ENCODE results near the gene LILRA2. TPM values are rescaled to one million over a fixed set of nuclear protein-coding genes. Genes with fewer than 3 reads are reported as not detected.

LILRA2 gene
- total RNA-seq, 1 experiment from 2014 or later = not detected

DNA sequence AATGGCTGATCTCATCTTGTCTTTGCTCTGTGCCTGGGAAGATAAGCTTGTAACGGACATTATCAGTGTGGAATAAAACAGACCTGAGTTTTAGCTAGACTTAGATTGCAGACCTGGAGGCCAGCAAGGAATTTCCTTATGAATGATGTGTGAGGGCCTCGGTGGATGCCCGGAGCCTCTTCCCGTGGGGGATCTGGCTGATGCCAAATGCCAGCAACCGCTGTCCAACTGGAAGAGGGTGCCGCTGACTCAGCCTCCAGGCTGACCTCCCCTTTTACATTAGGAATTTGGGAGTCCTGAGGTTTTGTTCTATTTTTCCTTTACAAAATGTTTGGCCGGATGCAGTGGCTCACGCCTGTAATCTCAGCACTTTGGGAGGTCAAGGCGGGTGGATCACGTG, 19.6 kb upstream of the LILRA2 start:
- no peaks in the 10 kb centered on the region for H3K4me1 Mint-ChIP-seq (ENCODE audit: low read depth, unreplicated experiment)
- H3K27me3 ChIP-seq (replicated peaks; ENCODE audit: control insufficient read depth, insufficient read depth, low read length) = no peaks in the 10 kb centered on the region
- no peaks in the 10 kb centered on the region for H3K9me3 ChIP-seq
- H3K36me3 Mint-ChIP-seq (ENCODE audit: insufficient read depth, unreplicated experiment) = no peaks in the 10 kb centered on the region
- H3K4me3 ChIP-seq (ENCODE audit: low read depth, low read length) = no peak overlapping the region
- POLR2A ChIA-PET = no interaction called here
- H3K27ac Mint-ChIP-seq (ENCODE audit: unreplicated experiment) = no peak overlapping the region
- intact Hi-C loops (cut with micrococcal nuclease; ENCODE audit: unreplicated experiment) = no loop called here
- CTCF ChIA-PET = no interaction called here
- no TSS peak for BruUV-seq (replicated peaks)
- H3K4me1 ChIP-seq = no peaks in the 10 kb centered on the region
- no peaks in the 10 kb centered on the region for H3K36me3 ChIP-seq (ENCODE audit: control insufficient read depth, insufficient read depth, low read length)
- no peak overlapping the region for H3K4me3 Mint-ChIP-seq (ENCODE audit: unreplicated experiment)
- H3K9me3 Mint-ChIP-seq (ENCODE audit: unreplicated experiment) = peaks cover 12% of the 10 kb centered on the region
- DNase-seq = no peak
- TF ChIP-seq, protein P1, sequence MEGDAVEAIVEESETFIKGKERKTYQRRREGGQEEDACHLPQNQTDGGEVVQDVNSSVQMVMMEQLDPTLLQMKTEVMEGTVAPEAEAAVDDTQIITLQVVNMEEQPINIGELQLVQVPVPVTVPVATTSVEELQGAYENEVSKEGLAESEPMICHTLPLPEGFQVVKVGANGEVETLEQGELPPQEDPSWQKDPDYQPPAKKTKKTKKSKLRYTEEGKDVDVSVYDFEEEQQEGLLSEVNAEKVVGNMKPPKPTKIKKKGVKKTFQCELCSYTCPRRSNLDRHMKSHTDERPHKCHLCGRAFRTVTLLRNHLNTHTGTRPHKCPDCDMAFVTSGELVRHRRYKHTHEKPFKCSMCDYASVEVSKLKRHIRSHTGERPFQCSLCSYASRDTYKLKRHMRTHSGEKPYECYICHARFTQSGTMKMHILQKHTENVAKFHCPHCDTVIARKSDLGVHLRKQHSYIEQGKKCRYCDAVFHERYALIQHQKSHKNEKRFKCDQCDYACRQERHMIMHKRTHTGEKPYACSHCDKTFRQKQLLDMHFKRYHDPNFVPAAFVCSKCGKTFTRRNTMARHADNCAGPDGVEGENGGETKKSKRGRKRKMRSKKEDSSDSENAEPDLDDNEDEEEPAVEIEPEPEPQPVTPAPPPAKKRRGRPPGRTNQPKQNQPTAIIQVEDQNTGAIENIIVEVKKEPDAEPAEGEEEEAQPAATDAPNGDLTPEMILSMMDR (IDR thresholded peaks at IDR 0.05; ENCODE audit: insufficient read depth in 1 of 2, low read depth in 1 of 2, low read length in 1 of 2, severe bottlenecking in 1 of 2, unreplicated experiment in 1 of 2) = no peak
- peaks cover 2% of the 10 kb centered on the region for H3K27me3 Mint-ChIP-seq (ENCODE audit: insufficient read depth, unreplicated experiment)

DNA sequence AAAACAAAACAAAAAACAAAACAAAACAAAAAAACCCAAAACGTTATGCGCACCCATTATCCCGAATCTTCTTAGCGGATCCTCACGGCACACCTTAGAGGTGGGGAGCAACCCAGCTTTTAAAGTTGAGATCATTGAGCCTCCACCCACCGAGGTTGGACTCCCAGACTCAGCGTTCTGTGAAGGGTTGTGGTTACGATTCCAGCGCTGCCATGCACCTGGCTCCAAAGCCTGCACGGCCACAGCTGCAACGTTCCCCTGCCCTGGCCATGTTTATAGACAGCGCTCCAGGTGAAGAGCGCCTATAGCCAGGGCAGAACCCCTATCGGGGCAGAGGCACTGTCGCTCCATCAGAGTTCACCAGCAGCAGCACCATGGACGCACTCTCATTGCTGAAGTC, 18.7 kb upstream of the LILRA2 start:
- no peak overlapping the region for H3K4me3 Mint-ChIP-seq (ENCODE audit: unreplicated experiment)
- no peaks in the 10 kb centered on the region for H3K9me3 ChIP-seq
- H3K4me1 Mint-ChIP-seq (ENCODE audit: low read depth, unreplicated experiment) = no peaks in the 10 kb centered on the region
- H3K4me1 ChIP-seq = no peaks in the 10 kb centered on the region
- no peaks in the 10 kb centered on the region for H3K36me3 Mint-ChIP-seq (ENCODE audit: insufficient read depth, unreplicated experiment)
- no TSS peak for BruUV-seq (replicated peaks)
- DNase-seq = no peak
- ChIA-PET POLR2A (no interaction called here), CTCF (no interaction called here)
- no peaks in the 10 kb centered on the region for H3K36me3 ChIP-seq (ENCODE audit: control insufficient read depth, insufficient read depth, low read length)
- H3K27me3 ChIP-seq (replicated peaks; ENCODE audit: control insufficient read depth, insufficient read depth, low read length) = no peaks in the 10 kb centered on the region
- peaks cover 2% of the 10 kb centered on the region for H3K27me3 Mint-ChIP-seq (ENCODE audit: insufficient read depth, unreplicated experiment)
- peaks cover 12% of the 10 kb centered on the region for H3K9me3 Mint-ChIP-seq (ENCODE audit: unreplicated experiment)
- H3K4me3 ChIP-seq (ENCODE audit: low read depth, low read length) = no peak overlapping the region
- intact Hi-C loops (cut with micrococcal nuclease; ENCODE audit: unreplicated experiment) = no loop called here
- TF ChIP-seq, protein P1 (IDR thresholded peaks at IDR 0.05; ENCODE audit: insufficient read depth in 1 of 2, low read depth in 1 of 2, low read length in 1 of 2, severe bottlenecking in 1 of 2, unreplicated experiment in 1 of 2) = no peak
- no peak overlapping the region for H3K27ac Mint-ChIP-seq (ENCODE audit: unreplicated experiment)

DNA sequence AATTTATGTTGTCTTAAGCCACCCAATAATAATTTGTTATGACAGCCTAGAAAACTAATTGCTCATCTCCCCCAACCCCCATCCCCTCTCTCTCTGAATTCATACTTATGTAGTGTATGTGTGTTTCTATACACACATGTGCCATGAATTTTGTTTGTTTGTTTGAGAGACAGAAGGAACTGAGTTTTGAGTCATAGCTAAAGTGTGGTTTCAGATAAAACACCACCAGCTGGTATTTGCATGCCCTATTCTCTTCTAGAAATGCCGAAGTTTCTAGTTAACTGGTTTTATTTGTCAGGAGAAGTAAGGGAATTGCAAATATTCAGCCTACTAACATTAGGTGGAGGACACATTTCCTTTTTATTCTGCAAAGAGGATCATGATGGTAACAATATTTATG, 17.4 kb upstream of the LILRA2 start:
- ChIA-PET POLR2A (no interaction called here), CTCF (no interaction called here)
- peaks cover 12% of the 10 kb centered on the region for H3K9me3 Mint-ChIP-seq (ENCODE audit: unreplicated experiment)
- H3K4me3 Mint-ChIP-seq (ENCODE audit: unreplicated experiment) = no peak overlapping the region
- no peaks in the 10 kb centered on the region for H3K4me1 Mint-ChIP-seq (ENCODE audit: low read depth, unreplicated experiment)
- H3K36me3 Mint-ChIP-seq (ENCODE audit: insufficient read depth, unreplicated experiment) = no peaks in the 10 kb centered on the region
- no peaks in the 10 kb centered on the region for H3K4me1 ChIP-seq
- no peak overlapping the region for H3K4me3 ChIP-seq (ENCODE audit: low read depth, low read length)
- H3K27ac Mint-ChIP-seq (ENCODE audit: unreplicated experiment) = no peak overlapping the region
- H3K9me3 ChIP-seq = no peaks in the 10 kb centered on the region
- no peaks in the 10 kb centered on the region for H3K27me3 ChIP-seq (replicated peaks; ENCODE audit: control insufficient read depth, insufficient read depth, low read length)
- BruUV-seq (replicated peaks) = no TSS peak
- DNase-seq = no peak
- no peaks in the 10 kb centered on the region for H3K36me3 ChIP-seq (ENCODE audit: control insufficient read depth, insufficient read depth, low read length)
- intact Hi-C loops (cut with micrococcal nuclease; ENCODE audit: unreplicated experiment) = no loop called here
- H3K27me3 Mint-ChIP-seq (ENCODE audit: insufficient read depth, unreplicated experiment) = peaks cover 2% of the 10 kb centered on the region
- TF ChIP-seq, protein P1 (IDR thresholded peaks at IDR 0.05; ENCODE audit: insufficient read depth in 1 of 2, low read depth in 1 of 2, low read length in 1 of 2, severe bottlenecking in 1 of 2, unreplicated experiment in 1 of 2) = no peak
